ENCODE results near the gene SNURF. TPM values are rescaled to one million over a fixed set of nuclear protein-coding genes. Genes with fewer than 3 reads are reported as not detected.
"Not testable (repeated sequence)": the region's sequence is repeated elsewhere in the genome, so short reads cannot be mapped to it uniquely, and the experiment has no call there.

Gene SNURF
- total RNA-seq, 1 donor from 2014 or later, result 94.6 TPM

DNA sequence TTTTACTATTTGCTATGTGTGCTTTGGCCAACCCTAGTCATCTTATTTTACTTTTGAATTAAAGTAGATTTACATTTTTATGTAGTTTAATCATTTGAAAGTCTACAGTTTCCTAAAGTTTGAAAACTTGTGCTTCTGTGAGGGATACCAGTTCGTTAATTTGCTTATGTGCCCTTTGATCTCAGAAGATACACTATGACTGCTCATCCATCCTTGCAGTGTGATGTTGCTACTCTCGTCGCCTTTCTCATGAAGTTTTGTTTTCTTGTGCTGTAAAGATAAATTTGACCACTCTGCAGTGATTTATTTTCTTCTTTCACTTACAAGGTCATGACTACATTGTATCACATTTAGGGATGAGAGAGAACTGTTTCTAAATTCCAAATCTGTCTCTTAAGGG, 16.3 kb downstream of the SNURF start:
- Histone ChIP-seq H3K4me3 (no peak overlapping the region), H3K27ac (replicated peaks) (no peak overlapping the region), H3K9me3 (replicated peaks) (peaks cover 89% of the 10 kb centered on the region), H3K36me3 (peaks cover 100% of the 10 kb centered on the region), H3K4me1 (no peaks in the 10 kb centered on the region), H3K27me3 (ENCODE audit: low read depth) (no peaks in the 10 kb centered on the region)
- intact Hi-C loops (cut with micrococcal nuclease), result no loop called here
- no peak for TF ChIP-seq CTCF (IDR thresholded peaks at IDR 0.05; ENCODE audit: borderline replicate concordance)
- no peak for DNase-seq

DNA sequence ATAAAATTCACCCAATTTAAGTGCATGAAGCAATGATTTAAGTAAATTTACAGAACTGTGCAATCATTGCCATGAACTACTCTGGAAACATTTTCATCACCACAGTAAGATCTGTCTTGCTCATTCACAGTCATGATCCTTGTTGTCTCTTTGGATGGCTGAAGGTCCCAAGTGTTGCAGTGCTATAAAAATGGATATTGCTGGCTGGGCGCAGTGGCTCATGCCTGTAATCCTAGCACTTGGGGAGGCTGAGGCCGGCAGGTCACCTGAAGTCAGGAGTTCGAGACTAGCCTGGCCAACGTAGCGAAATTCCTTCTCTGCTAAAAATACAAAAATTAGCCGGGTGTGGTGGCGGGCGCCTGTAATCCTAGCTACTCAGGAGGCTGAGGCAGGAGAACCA, 17.0 kb downstream of the SNURF start:
- Histone ChIP-seq H3K4me3 (no peak overlapping the region), H3K4me1 (no peaks in the 10 kb centered on the region), H3K27ac (replicated peaks) (no peak overlapping the region), H3K27me3 (ENCODE audit: low read depth) (no peaks in the 10 kb centered on the region), H3K36me3 (peaks cover 100% of the 10 kb centered on the region), H3K9me3 (replicated peaks) (peaks cover 85% of the 10 kb centered on the region)
- intact Hi-C loops (cut with micrococcal nuclease), result no loop called here
- no peak for TF ChIP-seq CTCF (IDR thresholded peaks at IDR 0.05; ENCODE audit: borderline replicate concordance)
- no peak for DNase-seq

DNA sequence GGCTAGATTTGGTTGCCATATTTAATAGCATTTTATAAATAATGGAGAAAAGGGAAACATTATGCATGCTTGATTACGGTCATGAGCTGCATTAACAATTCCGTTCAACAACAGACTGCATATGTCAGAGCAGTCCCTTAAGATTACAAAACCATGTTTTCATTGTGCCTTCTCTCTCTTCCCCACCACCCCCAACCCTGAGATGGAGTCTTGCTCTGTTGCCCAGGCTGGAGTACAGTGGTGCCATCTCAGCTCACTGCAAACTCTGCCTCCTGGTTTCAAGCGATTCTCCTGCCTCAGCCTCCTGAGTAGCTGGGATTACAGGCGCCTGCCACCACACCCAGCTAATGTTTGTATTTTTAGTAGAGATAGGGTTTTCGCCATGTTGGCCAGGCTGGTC, 17.9 kb downstream of the SNURF start:
- H3K4me1 ChIP-seq; H3K4me3 ChIP-seq; DNase-seq; H3K27me3 ChIP-seq (ENCODE audit: low read depth); H3K27ac ChIP-seq (replicated peaks); intact Hi-C loops (cut with micrococcal nuclease): not testable (repeated sequence)
- peaks cover 85% of the 10 kb centered on the region for H3K9me3 ChIP-seq (replicated peaks)
- H3K36me3 ChIP-seq, result peaks cover 100% of the 10 kb centered on the region

DNA sequence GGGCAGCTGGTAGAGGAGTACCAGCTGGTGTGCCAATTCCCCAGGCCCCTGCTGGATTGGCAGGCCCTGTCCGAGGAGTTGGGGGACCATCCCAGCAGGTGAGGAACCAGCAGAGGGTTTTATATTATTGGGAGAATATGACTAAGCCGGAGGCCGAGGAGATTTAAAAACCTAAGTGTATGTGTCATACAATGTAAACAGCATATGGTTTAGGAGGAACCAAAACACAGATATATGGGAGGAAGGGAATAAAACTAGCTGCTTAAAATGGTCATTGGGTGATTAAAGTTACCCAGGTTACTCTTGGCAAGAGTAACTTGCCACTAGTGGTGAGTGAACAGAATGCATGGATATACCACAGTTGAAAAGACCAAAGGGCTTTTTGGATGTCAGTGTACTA, 22.1 kb downstream of the SNURF start:
- DNase-seq, result no peak
- H3K9me3 ChIP-seq (replicated peaks), result peaks cover 76% of the 10 kb centered on the region
- intact Hi-C loops (cut with micrococcal nuclease), result no loop called here

GRCh38 chr15:24977686-24978085, 22.9 kb downstream of the SNURF start:
- H3K27me3 ChIP-seq (ENCODE audit: low read depth), result no peaks in the 10 kb centered on the region
- no peak overlapping the region for H3K27ac ChIP-seq (replicated peaks)
- H3K9me3 ChIP-seq (replicated peaks), result peaks cover 76% of the 10 kb centered on the region
- H3K4me1 ChIP-seq, result peaks cover 9% of the 10 kb centered on the region
- no peak for TF ChIP-seq CTCF (IDR thresholded peaks at IDR 0.05; ENCODE audit: borderline replicate concordance)
- intact Hi-C loops (cut with micrococcal nuclease), result no loop called here
- H3K4me3 ChIP-seq, result no peak overlapping the region
- no peak for DNase-seq
- peaks cover 100% of the 10 kb centered on the region for H3K36me3 ChIP-seq

More for the DNA sequence above, 22.1 kb downstream of the SNURF start:
- Histone ChIP-seq H3K4me3 (no peak overlapping the region), H3K27ac (replicated peaks) (no peak overlapping the region), H3K4me1 (peaks cover 1% of the 10 kb centered on the region), H3K36me3 (peaks cover 100% of the 10 kb centered on the region), H3K27me3 (ENCODE audit: low read depth) (no peaks in the 10 kb centered on the region)
- no peak for TF ChIP-seq CTCF (IDR thresholded peaks at IDR 0.05; ENCODE audit: borderline replicate concordance)

DNA sequence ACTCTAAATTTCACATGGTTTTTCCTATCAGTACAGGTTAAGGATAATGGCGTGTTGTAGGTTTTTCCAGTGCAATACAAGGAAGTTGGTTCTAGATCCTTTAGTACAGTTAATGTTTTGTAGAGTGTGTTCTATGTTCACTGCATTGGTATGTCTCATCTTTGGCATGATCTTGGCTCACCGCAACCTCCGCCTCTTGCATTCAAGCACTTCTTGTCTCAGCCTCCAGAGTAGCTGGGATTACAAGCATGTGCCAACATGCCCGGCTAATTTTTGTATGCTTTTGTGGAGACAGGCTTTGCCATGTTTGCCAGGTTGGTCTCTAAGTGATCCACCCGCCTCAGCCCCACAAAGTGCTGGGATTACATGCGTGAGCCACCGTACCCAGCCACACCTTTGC, 30.4 kb downstream of the SNURF start:
- intact Hi-C loops (cut with micrococcal nuclease), result no loop called here
- Histone ChIP-seq H3K4me3 (no peak overlapping the region), H3K9me3 (replicated peaks) (peaks cover 93% of the 10 kb centered on the region), H3K4me1 (peaks cover 16% of the 10 kb centered on the region), H3K27me3 (ENCODE audit: low read depth) (no peaks in the 10 kb centered on the region), H3K27ac (replicated peaks) (no peak overlapping the region), H3K36me3 (peaks cover 86% of the 10 kb centered on the region)
- TF ChIP-seq CTCF (IDR thresholded peaks at IDR 0.05; ENCODE audit: borderline replicate concordance), result no peak
- no peak for DNase-seq
